ENCODE measurements around the gene PRR36.
"Not testable (repeated sequence)": the region's sequence is repeated elsewhere in the genome, so short reads cannot be mapped to it uniquely, and the experiment has no call there.

PRR36 gene

DNA sequence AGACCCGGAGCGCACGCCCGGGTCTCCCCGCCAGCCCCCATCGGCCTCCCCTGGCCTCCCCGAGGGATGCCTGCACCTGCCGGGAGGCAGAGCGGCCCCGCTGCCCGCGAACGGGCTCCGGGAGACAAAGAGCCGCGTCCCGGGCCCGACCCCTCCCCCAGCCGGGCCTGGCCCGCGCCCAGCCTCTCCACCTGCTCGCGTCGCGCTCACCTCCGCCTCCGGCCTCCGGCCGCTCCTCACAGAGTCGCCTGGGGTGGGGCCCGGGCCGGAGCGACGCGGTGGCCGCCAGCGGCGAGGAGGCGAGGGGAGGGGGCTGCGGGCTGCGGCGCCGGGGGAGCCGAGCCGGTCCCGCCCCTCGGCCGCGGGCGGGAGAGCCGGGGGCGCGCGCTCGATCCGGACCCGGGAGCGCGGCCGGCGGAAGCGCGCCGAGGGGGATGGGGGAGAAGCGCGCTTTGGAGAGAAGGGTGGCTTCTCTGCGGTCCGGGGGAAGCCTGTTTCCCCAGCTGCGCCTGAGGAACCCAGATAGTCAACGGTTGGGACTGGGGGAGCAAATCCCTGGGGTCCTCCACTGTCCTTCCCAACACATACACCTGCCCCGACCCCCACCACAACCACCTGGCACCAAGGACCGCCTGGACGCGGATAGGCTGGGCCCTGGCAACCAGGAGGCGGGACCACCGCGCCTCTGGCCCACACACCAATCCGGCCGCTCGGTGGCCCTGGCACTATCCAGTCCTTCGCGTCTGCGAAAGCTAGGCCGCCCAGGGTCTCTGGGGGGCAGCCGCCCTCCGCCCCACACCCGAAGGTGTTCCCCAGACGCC, at the start of gene PRR36:
Gene PRR36, minus strand, starts transcription at position 315 of the 821 bp plus-strand sequence. CDS start 701 bp downstream, outside the sequence.
- DNase-seq, result peak; percentile 90

GRCh38 chr19:7923295-7924191, 49.4 kb upstream of the PRR36 start:
- no peak for DNase-seq

- DNase-seq, result no peak
Measured at GRCh38 chr19:7922836-7923195, 48.6 kb upstream of the PRR36 start.

DNA sequence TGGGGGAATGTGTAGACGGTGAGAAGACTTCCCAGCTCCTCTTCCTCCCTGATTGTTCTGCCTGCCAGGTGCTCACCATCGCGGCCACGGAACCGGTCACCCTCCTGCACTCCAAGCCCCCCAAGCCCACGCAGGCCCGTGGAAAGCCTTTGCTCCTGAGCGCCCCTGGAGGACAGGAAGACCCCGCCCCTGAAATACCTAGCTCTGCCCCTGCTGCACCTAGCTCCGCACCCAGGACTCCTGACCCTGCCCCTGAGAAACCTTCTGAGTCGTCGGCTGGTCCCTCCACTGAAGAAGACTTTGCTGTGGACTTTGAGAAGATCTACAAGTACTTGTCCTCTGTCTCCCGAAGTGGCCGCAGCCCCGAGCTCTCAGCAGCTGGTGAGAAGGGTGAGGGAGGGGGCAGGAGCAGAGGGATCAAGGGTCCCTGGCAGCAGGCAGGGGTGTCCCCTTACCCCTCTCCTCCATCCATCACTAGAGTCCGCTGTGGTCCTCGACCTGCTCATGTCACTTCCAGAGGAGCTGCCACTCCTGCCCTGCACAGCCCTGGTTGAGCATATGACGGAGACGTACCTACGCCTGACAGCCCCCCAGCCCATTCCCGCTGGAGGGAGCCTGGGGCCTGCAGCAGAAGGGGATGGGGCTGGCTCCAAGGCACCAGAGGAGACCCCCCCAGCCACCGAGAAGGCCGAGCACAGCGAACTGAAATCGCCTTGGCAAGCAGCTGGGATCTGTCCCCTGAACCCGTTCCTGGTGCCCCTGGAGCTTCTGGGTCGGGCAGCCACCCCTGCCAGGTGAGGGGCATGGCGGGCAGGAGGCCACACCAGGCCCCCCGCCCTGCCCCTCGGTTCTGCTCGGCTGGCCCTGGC, 48.0 kb upstream of the PRR36 start:
- DNase-seq, result no peak

GRCh38 chr19:7921302-7921966, 47.2 kb upstream of the PRR36 start:
- DNase-seq, result peak; percentile 74

- DNase-seq, result peak; percentile 99
Measured at GRCh38 chr19:7920519-7921301, 46.5 kb upstream of the PRR36 start.

GRCh38 chr19:7919610-7920518, 45.7 kb upstream of the PRR36 start, which contains the start of gene SNAPC2:
TSS of gene SNAPC2 (plus strand) at chr19:7920338. CDS start at chr19:7920367, 29 bp downstream.
- DNase-seq, result peak; percentile 96

GRCh38 chr19:7918615-7919421, 44.6 kb upstream of the PRR36 start:
- DNase-seq, result peak; percentile 51

DNA sequence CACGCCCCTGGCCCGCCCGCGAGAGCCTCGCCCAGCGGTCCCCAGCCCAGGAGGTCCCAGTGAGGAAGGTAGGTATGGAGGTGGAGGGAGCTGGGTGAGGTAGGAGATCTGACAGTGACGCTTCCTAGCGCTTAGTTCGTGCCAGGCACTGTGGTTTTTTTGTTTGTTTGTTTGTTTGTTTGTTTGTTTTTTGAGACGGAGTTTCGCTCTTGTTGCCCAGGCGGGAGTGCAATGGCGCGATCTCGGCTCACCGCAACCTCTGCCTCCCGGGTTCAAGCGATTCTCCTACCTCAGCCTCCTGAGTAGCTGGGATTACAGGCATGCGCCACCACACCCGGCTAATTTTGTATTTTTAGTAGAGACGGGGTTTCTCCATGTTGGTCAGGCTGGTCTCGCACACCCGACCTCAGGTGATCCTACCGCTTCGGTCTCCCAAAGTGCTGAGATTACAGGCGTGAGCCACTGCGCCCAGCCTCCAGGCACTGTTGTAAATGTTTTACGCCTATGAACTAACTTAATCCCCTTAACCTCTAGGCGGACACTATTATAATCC, 43.9 kb upstream of the PRR36 start:
- not testable (repeated sequence) for DNase-seq

DNA sequence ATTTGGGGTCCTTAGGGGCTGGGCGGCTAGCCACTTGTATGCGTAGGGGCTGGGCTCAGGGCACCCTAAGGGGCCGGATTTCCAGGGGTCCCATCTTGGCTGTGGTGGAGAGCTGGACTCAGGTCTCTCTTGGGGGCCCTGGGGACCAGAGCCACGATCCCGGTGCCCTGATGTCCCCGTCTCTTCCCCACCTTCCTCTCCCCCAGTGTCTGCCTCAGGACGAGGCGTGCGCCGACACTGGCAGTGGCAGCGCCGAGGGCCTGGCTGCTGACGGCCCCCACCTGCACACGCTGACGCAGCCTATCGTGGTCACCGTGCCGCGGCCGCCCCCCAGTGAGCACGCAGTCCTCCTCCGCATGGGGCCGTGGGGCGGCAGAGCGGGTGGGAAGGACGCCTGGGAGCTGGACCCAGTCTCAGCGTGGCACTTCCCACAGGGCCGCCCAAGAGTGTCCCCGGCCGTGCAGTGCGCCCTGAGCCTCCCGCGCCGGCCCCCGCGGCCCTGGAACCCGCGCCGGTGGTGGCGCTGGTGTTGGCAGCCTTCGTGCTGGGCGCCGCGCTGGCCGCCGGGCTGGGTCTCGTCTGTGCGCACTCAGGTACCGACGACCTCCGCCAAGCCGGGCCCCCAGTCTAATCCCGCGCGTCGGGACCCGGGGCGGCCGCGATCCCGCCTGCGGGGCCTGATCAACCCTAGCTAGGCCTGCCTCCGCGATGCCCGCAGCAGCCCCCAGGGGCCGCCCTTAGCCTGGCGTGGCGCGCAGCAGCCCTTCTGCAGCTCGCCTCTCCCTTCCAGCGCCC, 43.3 kb upstream of the PRR36 start:
- peak; percentile 75 for DNase-seq

GRCh38 chr19:7916955-7917266, 42.7 kb upstream of the PRR36 start:
- peak; percentile 55 for DNase-seq

GRCh38 chr19:7916103-7916954, 42.1 kb upstream of the PRR36 start:
- peak; percentile 72 for DNase-seq

GRCh38 chr19:7915250-7916102, 41.3 kb upstream of the PRR36 start:
- peak; percentile 33 for DNase-seq

- DNase-seq, result no peak
Measured at GRCh38 chr19:7914598-7915045, 40.4 kb upstream of the PRR36 start, which contains the start of gene TGFBR3L. TSS of gene TGFBR3L (plus strand) at chr19:7914830.

DNA sequence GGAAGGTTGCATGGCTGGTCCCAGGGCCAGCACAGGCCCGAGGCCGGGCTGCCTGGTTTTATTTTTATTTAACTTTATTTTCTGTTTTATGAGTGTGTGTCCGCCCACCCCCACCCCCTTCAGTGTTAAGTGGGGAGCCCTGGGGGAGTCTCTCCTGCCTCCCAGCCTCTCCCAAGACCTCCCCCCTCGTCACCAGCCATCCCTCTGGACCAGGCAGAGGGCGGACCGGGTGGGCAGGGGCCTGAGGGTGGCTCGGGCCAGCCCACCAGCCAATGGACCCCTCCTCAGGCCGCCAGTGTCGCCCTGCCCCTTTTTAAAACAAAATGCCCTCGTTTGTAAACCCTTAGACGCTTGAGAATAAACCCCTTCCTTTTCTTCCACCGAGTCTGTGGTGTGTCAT, 39.9 kb upstream of the PRR36 start:
- DNase-seq, result no peak

GRCh38 chr19:7913652-7914051, 39.5 kb upstream of the PRR36 start:
- no peak for DNase-seq

Data from DMS53 (cell line).